Fibroblast of skin of scalp (primary cell): ENCODE results near the gene NLK.
"Not testable (repeated sequence)": the region's sequence is repeated elsewhere in the genome, so short reads cannot be mapped to it uniquely, and the experiment has no call there.

Experiments used
- DNase-seq: peaks from one replicate; pipeline ENCODE4 v3.0.0-alpha.2; 2013

NLK gene

DNA sequence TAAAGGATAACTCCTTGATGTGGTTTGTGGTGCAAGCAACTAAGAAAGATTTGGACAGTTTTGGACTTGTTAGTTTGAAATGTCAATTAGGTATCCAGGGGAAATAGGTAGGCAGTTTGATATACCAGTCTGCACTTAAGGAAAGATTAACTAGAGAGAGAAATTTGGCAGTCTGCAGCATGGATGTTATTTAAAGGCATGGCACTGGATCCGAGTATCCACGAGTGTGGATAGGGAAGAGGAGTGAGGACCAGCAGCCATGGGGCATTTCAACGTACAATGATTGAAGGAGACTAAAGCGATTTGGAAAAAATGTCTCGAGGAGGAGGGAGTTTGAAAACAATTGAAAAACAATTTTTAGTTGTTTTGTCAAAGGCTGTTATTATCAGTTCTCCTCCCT, 117.4 kb downstream of the NLK start:
- no peak for DNase-seq

- DNase-seq: no peak
Measured at GRCh38 chr17:28160610-28161009, 118.1 kb downstream of the NLK start.

DNA sequence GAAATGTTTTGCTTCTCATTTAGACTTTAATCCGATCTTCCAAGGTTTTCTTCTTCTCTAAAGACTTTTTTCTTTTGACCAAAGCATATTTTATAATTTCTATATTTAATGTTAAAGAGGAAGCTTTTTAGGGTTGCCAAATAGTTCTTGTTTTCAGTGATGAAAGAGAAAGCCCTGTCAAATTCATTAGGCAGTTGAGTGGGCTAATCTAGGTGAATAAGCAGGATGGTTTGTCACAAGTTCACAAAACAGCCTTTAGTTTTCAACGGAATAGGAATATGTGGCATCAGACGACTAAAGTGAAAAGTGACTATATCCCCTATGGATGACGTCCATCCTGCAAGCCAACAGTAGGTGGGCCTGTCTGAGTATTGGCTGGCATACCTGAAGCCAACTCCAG, 118.8 kb downstream of the NLK start:
- DNase-seq: no peak

DNA sequence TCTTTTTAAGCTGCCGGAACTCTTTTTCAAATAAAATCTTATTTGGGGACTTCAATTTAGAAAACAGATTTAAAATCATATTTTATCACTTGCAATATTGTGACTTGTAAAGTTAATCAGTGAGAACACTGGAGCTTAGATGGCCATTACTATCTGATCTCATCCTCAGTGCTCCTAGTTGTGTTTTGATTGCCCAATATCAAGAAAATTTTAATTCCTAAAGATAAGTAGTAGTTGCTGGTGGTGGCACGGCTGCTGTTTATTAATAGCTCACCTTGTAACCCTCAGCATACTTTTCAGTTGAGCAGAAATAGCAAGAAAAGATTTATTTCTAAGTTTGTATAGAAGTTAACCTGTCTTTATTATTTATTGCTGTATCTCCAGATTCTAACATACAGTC, 124.0 kb downstream of the NLK start:
- no peak for DNase-seq

DNA sequence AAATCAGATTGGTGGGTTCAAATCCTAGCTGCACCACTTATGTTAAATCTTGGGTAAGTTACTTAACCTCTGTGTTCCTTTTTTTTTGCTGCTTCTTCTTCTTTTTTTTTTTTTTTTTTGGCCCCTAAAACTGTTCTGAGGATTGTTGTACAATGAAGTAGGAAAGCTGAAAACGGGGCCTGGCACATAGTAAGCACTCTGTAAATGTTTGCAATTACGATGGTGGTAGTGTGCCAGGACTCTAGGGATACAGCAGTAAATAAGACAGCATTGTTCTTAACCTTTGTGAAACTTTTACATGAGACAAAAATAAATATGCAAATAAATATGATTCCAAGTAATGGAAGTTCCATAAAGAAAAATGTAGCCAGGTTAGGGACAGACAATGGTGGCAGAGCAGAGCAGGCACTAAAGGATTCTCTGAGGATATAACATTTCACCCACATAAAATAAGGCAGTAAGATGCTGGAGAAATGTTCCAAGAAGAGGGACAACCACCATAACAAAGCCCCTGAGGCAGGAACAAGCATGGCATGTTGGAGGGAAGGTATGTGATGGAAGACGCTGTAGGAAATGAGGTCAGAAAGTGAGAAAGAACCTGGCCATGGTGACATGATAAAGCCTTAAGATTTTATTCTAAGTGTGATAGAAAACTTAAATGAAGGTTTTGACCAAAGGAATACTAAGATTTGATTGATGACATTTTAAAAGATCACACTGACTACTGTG, 127.3 kb downstream of the NLK start:
- no peak for DNase-seq

DNA sequence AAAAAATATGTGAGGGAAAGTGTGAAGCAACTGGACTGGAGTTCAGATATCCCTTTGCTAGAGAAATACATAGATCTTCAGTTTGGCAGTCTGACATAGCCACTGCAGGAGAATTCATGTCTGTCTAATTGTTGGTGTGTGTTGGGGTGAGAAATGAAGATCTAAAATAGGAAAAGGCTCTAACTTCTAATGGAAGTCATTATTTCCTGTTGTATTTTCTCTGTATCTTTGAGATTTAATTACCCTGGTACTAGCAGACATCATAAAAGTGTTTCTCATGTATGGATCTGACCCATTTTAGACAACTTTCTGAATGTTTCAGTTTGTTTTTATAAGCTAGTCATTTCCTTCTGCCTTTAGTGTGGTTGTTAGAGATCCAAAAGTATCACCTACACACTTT, 128.3 kb downstream of the NLK start:
- DNase-seq: peak; percentile 24

DNA sequence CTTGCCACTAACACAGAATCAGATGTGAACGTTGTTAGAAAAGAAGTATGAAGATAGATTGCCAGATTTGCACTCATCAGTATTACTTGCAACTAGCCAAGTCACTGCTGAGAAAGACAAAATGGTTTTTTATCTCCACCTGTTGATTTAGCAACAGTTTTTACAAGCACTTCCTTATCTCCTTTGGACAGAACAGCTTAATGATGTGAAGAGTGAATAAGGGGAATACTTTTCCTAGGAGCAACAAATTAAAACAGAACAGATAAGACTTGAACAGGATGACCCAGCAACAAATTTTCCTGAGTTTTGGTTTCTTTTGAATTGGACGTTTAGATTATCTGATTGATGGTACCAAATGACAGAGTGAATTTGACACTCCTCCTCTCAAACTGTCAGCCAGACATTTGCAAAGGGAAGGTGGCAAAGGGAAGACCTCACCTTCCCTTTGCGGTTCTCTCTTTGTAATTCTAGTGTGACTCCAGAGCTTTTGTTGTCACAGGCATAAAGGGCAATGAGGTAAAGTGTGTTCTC, 130.6 kb downstream of the NLK start:
- DNase-seq: no peak

GRCh38 chr17:28173801-28174200, 131.3 kb downstream of the NLK start:
- DNase-seq: no peak

DNA sequence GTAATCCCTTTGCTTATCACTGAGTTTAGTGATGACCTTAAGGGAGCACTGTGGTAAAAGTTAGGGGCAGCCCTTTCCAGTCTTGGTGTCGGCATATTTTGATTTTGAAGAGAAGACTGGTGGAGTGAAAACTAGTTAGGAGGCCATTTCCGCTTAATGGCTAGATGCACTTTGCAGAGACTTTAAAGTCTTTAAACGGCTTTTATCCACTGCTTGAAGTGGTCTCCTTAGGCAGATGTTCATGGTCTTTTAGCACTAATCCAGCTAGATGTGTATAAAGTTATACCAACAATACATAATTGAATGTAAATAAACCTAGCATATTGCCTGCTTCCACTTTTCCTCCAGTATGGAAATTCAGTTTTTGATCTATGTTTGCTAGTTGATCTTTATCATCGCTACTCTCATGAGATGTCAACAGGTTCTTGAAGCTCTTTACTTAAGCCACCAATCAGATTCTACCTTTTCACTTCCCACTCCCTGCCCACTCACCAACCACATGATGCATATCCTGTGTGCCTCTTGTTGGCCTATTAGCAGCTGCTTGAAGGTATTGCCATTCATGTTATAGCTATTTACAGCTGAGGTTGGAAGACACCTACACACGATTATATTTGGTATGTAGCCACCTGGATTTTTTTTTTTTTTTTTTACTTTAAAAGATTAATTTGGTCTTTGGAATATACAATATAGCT, 132.0 kb downstream of the NLK start:
- DNase-seq: no peak

DNA sequence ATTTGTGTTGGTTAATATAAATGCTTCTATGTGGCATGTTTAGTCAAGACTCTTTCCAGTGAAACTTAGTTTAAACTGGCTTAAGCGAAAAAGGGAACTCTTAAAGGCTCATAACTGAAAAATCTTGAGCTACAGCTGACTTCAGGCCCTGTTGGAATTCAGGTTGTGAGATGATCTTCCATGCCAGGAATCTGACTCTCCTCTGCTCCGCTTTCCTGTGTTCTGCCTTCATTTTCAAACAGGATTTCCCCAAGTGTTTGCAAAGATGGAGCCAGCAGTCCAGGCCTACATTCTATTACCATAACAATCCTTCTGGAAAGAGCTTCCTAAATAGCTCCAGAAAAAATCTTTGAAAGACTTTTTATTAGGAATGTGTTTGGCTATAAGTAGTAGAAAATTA, 134.9 kb downstream of the NLK start:
- peak; percentile 18 for DNase-seq

DNA sequence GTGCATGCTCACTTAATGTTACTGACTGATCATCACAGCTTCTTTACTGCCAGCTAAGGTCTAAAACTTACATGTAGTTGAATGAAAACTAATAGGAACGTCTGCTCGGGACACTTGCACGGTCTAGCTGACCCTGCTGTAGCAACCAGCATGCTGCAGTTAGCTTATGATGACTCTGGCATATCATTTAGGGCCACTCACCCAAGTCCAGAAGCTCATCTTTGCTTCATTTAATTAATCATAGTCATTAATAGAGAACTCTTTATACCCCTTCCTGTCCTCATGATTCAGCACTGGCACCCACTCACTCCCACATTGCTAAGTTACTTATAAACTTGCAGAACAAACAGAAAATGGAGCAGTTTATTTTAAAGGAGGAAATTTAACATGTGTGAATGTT, 136.3 kb downstream of the NLK start:
- no peak for DNase-seq

DNA sequence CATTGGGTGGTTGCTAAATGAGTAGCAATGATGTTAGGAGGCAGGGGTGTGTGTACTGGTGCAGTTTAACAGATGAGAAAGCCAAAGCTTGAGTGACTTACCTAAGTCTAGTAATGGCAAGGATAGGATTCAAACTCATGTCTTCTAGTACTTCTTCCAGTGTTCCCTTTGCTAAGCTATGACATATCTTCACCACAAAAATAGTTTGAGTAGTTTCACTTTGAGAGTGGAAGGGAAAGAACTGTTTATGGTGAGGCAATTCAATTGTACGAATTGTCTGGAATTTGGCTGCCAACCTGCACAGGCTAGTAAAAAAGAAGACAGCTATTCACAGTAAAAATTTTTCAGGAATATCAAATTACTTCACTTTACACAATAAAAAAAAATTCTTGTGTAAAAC, 138.0 kb downstream of the NLK start:
- DNase-seq: peak; percentile 47

DNA sequence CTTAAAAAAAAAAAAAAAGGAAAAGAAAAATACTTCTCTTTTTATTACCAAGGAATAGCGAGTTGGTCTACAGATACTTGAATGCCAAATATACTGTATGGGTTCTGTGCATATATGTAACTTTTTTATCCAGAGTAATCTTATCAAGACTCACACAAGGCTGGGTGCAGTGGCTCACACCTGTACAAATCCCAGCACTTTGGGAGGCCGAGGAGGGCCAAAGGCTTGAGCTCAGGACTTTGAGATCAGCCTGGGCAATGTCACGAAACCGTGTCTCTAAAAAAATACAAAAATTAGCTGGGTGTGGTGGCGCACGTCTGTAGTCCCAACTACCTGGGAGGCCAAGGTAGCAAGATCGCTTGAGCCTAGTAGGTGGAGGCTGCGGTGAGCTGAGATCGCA, 139.1 kb downstream of the NLK start:
- DNase-seq: no peak

GRCh38 chr17:28182559-28182958, 140.1 kb downstream of the NLK start:
- no peak for DNase-seq

GRCh38 chr17:28185658-28186057, 143.2 kb downstream of the NLK start:
- no peak for DNase-seq

- DNase-seq: not testable (repeated sequence)
Measured at GRCh38 chr17:28186472-28186871, 144.0 kb downstream of the NLK start.

DNA sequence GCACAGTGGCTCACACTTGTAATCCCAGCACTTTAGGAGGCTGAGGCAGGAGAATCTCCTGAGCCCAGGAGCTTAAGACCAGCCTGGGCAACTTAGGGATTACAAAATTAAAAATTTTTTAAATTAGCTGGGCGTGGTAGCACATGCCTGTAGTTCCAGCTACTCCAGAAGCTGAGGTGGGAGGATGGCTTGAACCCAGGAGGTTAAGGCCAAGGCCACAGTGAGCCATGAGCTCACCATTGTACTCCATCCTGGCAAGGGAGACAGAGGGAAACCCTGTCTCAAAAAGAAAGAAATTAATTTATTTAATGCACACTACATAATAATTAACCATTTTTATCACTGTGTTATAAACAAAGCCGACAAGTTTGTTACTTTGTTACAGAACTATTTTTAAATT, 145.5 kb downstream of the NLK start:
- DNase-seq: no peak

DNA sequence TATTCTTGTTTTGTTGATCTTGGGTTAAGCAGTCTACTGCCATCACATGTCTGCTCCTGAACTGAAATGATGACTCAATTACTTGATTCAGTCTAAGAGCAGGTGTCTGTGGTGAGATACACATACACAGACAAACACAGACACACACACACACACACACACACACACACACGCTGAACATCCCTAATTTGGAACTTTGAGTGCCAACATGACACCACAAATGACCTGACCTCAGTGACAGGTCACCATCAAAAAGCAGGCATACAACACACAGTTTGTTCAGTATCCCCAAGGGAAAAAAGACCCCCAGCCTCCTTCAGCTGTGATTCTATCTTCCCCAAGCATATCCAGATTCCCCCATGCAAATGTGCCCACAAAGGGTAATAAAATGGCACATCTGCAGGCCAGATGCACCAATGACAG, 146.4 kb downstream of the NLK start:
- DNase-seq: no peak

DNA sequence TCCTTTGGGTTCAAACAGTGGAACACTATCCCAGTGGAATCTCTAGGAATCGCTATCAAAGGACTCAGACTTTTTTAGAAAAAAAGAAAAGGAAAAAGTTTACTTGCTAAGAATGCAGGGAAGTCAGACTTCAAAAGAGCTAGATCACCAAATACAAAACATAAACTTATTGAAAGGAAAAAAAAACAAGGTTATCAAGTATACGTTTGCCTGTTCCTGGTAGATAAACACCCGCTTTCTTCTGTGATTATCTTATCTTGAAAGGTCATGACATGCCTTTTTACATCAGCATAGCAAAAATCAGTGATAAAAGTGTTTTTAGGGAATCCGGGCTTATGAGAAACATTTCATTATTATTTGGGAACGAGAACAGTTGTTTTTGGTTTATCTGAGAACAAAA, 147.2 kb downstream of the NLK start:
- DNase-seq: no peak

DNA sequence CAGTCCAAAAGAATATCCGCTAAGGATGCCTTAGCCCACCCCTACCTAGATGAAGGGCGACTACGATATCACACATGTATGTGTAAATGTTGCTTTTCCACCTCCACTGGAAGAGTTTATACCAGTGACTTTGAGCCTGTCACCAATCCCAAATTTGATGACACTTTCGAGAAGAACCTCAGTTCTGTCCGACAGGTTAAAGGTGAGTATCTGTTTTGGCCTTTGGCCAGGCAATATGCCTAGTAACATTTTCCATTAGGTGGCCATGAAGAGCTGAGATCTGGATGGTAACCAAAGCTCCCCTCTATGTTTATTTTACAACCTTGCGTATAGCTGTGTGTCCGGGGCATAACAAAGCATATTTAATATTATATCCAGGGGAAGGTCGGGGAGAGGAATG, 148.5 kb downstream of the NLK start:
- DNase-seq: no peak

DNA sequence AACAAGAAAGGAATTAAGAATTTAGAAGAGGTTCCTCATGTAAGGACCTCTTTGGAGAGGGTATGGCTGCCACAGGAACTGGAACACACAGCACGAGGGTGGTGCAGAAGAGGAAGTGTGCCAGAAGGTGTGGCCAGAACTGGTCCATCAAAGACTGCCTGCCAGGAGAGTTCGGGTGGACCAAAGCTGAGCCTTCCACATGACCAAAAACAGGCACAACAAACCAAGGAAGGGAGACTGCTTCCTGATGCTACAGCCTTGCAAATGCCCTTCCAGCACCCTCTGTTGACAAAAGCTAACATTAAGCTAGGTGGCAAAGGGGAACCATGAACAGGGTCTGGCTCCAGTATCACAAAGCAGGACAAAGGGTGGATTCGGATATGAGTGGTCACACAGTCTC, 150.8 kb downstream of the NLK start:
- no peak for DNase-seq

GRCh38 chr17:28194382-28194781, 151.9 kb downstream of the NLK start:
- no peak for DNase-seq

DNA sequence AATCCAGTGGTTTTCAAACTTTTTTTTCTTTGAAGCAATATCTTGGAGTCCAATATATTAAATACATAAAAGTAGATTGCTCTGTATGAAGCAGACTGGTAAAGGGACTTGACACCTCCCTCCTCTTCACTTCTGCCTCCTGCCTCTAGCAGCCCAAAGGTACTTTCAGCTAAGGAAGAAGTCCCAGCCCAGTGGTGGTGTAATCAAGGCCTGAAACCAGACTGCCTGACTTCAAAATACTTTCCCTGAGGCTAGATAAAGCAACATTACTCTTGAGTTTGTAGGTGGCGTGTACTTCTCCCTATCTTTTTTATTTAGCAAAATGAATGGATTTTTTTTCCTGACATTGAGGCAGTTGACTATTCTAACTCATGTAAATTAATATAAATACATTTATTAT, 154.2 kb downstream of the NLK start:
- DNase-seq: no peak

DNA sequence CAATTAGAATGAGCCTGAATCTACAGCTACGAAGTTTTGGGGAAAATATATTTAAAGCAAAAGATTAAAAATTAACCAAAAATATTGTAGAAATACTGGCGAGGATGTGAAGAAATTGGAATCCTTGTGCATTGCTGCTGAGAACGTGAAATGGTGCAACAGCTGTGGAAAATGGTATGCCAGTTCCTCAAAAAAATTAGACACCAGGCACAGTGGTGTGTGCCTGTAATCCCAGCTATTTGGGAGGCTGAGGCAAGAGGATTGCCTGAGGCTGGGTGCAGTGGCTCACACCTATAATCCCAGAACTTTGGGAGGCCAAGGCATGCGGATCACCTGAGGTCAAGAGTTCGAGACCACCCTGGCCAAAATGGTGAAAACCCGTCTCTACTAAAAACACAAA, 156.6 kb downstream of the NLK start:
- no peak for DNase-seq
